Measurements from ENCODE around the gene LRSAM1. TPM values are rescaled to one million over a fixed set of nuclear protein-coding genes. Genes with fewer than 3 reads are reported as not detected.
"Not testable (repeated sequence)": the region's sequence is repeated elsewhere in the genome, so short reads cannot be mapped to it uniquely, and the experiment has no call there.

The LRSAM1 gene
- total RNA-seq, 1 donor from 2014 or later = 15.7 TPM

GRCh38 chr9:127463382-127463781, 12.1 kb downstream of the LRSAM1 start:
- no peak for DNase-seq

- no peak for DNase-seq
These were observed 12.6 kb downstream of the LRSAM1 start for GRCh38 chr9:127463911-127464310.

- not testable (repeated sequence) for DNase-seq
These were observed 15.2 kb downstream of the LRSAM1 start for GRCh38 chr9:127466407-127466917.

- no peak for DNase-seq
These were observed 16.3 kb downstream of the LRSAM1 start for GRCh38 chr9:127467621-127468020.

GRCh38 chr9:127470662-127471061, 19.4 kb downstream of the LRSAM1 start:
- no peak for DNase-seq

- no peak for DNase-seq
These were observed 22.2 kb downstream of the LRSAM1 start for GRCh38 chr9:127473501-127473900.

GRCh38 chr9:127473932-127474331, 22.6 kb downstream of the LRSAM1 start:
- no peak for DNase-seq

- no peak for DNase-seq
These were observed 23.3 kb downstream of the LRSAM1 start for GRCh38 chr9:127474592-127474991.

GRCh38 chr9:127479507-127480081, 28.3 kb downstream of the LRSAM1 start:
- no peak for DNase-seq

- DNase-seq = no peak
These were observed 31.4 kb downstream of the LRSAM1 start for GRCh38 chr9:127482662-127483061.

- peak; percentile 38 for DNase-seq
These were observed 34.7 kb downstream of the LRSAM1 start for GRCh38 chr9:127485995-127486394.

- DNase-seq = no peak
These were observed 37.6 kb downstream of the LRSAM1 start for GRCh38 chr9:127488946-127489345.

GRCh38 chr9:127489471-127490115, 38.3 kb downstream of the LRSAM1 start:
- no peak for DNase-seq

GRCh38 chr9:127490535-127491230, 39.4 kb downstream of the LRSAM1 start:
- DNase-seq = no peak

GRCh38 chr9:127491516-127491915, 40.2 kb downstream of the LRSAM1 start:
- no peak for DNase-seq

GRCh38 chr9:127492616-127493015, 41.3 kb downstream of the LRSAM1 start:
- DNase-seq = peak; percentile 27

- no peak for DNase-seq
These were observed 42.4 kb downstream of the LRSAM1 start for GRCh38 chr9:127493592-127494303.

- no peak for DNase-seq
These were observed 43.0 kb downstream of the LRSAM1 start for GRCh38 chr9:127494304-127494702.

- DNase-seq = no peak
These were observed 44.7 kb downstream of the LRSAM1 start for GRCh38 chr9:127495884-127496555.

- DNase-seq = no peak
These were observed 45.7 kb downstream of the LRSAM1 start for GRCh38 chr9:127496974-127497373.

GRCh38 chr9:127497656-127498290, 46.5 kb downstream of the LRSAM1 start:
- no peak for DNase-seq

GRCh38 chr9:127498298-127498697, 47.0 kb downstream of the LRSAM1 start:
- peak; percentile 72 for DNase-seq

All from dermis blood vessel endothelial cell (primary cell).